ENCODE data around the gene LMAN1.

Gene LMAN1

DNA sequence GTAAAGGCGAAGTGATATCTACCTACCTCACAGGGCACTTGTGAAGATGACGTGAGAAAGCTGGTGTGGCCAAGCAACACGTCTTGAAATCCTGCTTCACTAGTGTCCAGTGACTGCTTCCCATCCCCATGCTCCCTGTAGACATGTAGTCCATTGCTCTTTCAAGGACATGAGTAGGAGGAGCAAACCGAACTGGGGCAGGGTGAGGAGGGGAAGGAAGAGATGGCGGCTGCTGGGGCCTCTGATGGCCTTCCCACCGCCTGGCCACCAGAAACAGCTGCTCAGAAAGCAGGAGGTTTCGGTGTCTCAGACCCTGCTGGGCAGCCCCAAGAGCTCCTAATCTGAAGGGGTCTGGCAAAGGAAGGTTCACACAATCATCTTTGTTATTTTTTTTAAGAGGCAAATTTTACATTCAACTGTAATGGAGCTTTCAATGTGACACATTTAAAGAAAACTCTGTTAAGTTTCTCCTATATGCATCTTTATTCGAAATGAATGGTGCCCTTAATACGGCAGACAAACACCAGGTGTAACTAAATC is 55.3 kb downstream of the LMAN1 start:
- no peak overlapping the region for H3K4me3 ChIP-seq (ENCODE audit: low read depth, low read length)
- TF ChIP-seq, protein P1, sequence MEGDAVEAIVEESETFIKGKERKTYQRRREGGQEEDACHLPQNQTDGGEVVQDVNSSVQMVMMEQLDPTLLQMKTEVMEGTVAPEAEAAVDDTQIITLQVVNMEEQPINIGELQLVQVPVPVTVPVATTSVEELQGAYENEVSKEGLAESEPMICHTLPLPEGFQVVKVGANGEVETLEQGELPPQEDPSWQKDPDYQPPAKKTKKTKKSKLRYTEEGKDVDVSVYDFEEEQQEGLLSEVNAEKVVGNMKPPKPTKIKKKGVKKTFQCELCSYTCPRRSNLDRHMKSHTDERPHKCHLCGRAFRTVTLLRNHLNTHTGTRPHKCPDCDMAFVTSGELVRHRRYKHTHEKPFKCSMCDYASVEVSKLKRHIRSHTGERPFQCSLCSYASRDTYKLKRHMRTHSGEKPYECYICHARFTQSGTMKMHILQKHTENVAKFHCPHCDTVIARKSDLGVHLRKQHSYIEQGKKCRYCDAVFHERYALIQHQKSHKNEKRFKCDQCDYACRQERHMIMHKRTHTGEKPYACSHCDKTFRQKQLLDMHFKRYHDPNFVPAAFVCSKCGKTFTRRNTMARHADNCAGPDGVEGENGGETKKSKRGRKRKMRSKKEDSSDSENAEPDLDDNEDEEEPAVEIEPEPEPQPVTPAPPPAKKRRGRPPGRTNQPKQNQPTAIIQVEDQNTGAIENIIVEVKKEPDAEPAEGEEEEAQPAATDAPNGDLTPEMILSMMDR (IDR thresholded peaks at IDR 0.05; ENCODE audit: low read depth, low read length) = no peak

- TF ChIP-seq, protein P1 (IDR thresholded peaks at IDR 0.05; ENCODE audit: low read depth, low read length) = no peak
- H3K4me3 ChIP-seq (ENCODE audit: low read depth, low read length) = no peak overlapping the region
Measured at GRCh38 chr18:59303006-59303405, 56.1 kb downstream of the LMAN1 start.

- TF ChIP-seq, protein P1 (IDR thresholded peaks at IDR 0.05; ENCODE audit: low read depth, low read length) = no peak
- no peak overlapping the region for H3K4me3 ChIP-seq (ENCODE audit: low read depth, low read length)
Measured at GRCh38 chr18:59301929-59302328, 57.1 kb downstream of the LMAN1 start.

DNA sequence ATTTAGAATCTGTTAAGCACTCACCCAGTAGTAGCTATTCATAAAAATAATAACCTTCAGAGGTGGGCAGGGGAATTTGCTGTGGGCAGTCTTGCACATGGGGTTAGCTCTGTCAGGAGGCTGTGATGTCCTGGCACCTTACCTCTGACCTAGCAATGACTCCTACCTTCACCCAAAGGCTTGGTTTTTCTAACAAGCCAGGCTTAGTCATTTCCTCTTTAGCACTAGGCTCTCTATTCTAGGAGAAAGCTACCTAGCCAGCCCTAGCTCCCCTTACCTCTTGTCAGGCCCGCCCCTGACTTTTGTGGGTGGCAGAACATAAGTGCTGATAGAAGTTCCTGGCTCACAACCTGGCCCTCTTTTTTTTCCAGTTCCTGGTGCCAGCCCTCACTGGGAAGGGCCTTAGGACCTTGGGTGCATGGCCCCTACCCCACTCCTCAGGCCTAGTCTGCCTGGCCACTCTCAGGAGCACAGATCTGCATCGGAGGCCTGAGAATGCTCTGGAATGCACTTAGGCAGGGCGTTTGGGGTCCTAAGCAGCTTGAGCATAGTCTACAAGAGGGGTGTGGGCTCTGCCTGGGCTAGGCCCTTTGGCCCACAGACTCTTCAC is 58.3 kb downstream of the LMAN1 start:
- TF ChIP-seq, protein P1 (IDR thresholded peaks at IDR 0.05; ENCODE audit: low read depth, low read length) = no peak
- no peak overlapping the region for H3K4me3 ChIP-seq (ENCODE audit: low read depth, low read length)

- no peak overlapping the region for H3K4me3 ChIP-seq (ENCODE audit: low read depth, low read length)
- TF ChIP-seq, protein P1 (IDR thresholded peaks at IDR 0.05; ENCODE audit: low read depth, low read length) = no peak
Measured at GRCh38 chr18:59298871-59299270, 60.2 kb downstream of the LMAN1 start.

DNA sequence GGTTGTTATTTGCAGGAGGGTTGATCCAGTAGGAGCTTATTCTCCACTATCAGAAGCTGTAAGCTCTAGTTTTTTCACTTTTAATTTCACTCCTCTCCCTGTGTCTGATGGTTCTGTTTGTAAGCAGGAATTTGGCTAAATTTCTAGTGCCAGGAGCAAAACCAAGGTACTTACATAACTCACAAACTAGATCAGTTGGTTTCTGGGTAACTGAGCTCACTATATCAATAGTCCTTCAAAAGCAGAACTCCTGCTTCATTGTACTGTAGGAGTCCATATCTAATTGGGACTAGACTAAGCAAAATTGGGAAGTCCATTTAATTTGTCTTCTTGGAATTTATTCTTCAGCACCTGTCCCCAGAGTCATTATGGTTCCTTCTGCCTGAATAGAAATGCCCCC is 65.7 kb downstream of the LMAN1 start:
- H3K4me3 ChIP-seq (ENCODE audit: low read depth, low read length) = no peak overlapping the region
- TF ChIP-seq, protein P1 (IDR thresholded peaks at IDR 0.05; ENCODE audit: low read depth, low read length) = no peak

GRCh38 chr18:59286341-59286740 is 72.7 kb downstream of the LMAN1 start:
- H3K4me3 ChIP-seq (ENCODE audit: low read depth, low read length) = no peak overlapping the region
- TF ChIP-seq, protein P1 (IDR thresholded peaks at IDR 0.05; ENCODE audit: low read depth, low read length) = no peak

Data from WI38 (cell line).